SK-N-SH treated with all-trans-retinoic acid at 6 μM for 48 hours (cell line): ENCODE results near the gene PPFIA4.

Experiments used
- GLIS3 ChIP-seq: fragments of 250-450 bp; sonication (Bioruptor Pico); IDR thresholded peaks from 2 replicates; pipeline ENCODE4 v1.5.0; 2020; ENCODE audit warnings: mild to moderate bottlenecking, moderate library complexity
- PATZ1 ChIP-seq: fragments of 250-450 bp; sonication (Bioruptor Pico); IDR thresholded peaks from 2 replicates; pipeline ENCODE4 v1.8.0; 2020; ENCODE audit warnings: mild to moderate bottlenecking, moderate library complexity, borderline replicate concordance
- RARB ChIP-seq: fragments of 250-450 bp; sonication (Bioruptor Pico); IDR thresholded peaks from 2 replicates; pipeline ENCODE4 v1.8.0; 2021; ENCODE audit warnings: mild to moderate bottlenecking, moderate library complexity
- ZNF565 ChIP-seq: fragments of 450-650 bp; formaldehyde crosslinking; conservative IDR thresholded peaks from 2 replicates; pipeline ENCODE4 v1.5.0; 2020; ENCODE audit warnings: low read depth, mild to moderate bottlenecking, moderate library complexity
- ZNF70 ChIP-seq: fragments of 450-650 bp; formaldehyde crosslinking; IDR thresholded peaks from 2 replicates; pipeline ENCODE4 v1.5.0; 2020; ENCODE audit warnings: mild to moderate bottlenecking, moderate library complexity

DNA sequence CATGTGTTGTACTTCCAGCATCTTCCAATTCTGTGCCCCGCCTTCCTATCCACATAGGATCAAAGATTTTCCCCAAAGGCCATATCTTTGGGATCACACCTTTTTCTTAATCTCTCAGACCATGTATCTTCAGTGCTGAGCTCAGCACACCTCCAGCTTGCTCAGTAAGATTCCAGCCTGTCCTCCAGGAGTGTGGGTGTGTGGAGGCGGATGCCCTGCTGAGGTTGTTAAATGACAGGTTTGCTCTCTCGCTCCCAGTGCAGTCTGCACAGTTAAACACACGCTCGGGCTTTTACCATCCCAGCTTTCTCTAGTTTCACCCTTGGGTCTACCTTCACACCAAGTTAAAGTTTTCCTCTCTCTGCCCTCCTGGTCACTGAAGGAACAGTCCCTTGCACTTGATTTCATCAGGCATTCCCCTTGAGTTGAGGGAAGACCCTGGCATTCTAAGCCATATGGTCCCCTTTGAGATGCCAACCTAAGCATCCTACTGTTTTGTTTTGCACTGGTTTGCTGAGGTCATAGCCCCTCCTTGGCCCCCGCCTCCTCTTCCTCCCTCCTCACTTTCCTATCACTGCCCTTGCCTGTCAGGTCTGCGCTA, 45.8 kb downstream of the PPFIA4 start:
- no peak for TF ChIP-seq PATZ1 (CRISPR knock-in tag)
- no peak for TF ChIP-seq GLIS3 (CRISPR knock-in tag)
- no peak for TF ChIP-seq ZNF70 (CRISPR knock-in tag)
- no peak for TF ChIP-seq ZNF565 (CRISPR knock-in tag)
- no peak for TF ChIP-seq RARB
